Left lung (tissue), 10 donors: Measurements from ENCODE around the gene UPF1. TPM values are rescaled to one million over a fixed set of nuclear protein-coding genes. Genes with fewer than 3 reads are reported as not detected.

Experiments
- ATAC-seq: fragments of 200-7000 bp; cut with Tn5 transposase; one replicate; pipeline ENCODE4 v1.9.1; 2020; ENCODE audit warnings: moderate library complexity
- DNase-seq, 4 donors: peaks; one replicate each; pipeline ENCODE4 v3.0.0-alpha.2; 2013 to 2020
- H3K27ac ChIP-seq, 2 donors: fragments of 200-600 bp; sonication (generic) in 1 of 2; one replicate each; pipeline versions ENCODE4 v1.5.0 to v1.8.0; 2020 to 2021
- H3K27me3 ChIP-seq, 2 donors: fragments of 200-600 bp; sonication (generic) in 1 of 2; one replicate each; pipeline versions ENCODE4 v1.5.0 to v1.8.0; 2020 to 2021
- H3K36me3 ChIP-seq, 2 donors: fragments of 200-600 bp; sonication (generic) in 1 of 2; one replicate each; pipeline versions ENCODE4 v1.5.0 to v1.8.0; 2020 to 2021
- H3K4me1 ChIP-seq, 2 donors: fragments of 200-600 bp; one replicate each; pipeline ENCODE4 v1.8.0; 2021
- H3K4me3 ChIP-seq, 2 donors: fragments of 200-600 bp; sonication (generic) in 1 of 2; one replicate each; pipeline versions ENCODE4 v1.5.0 to v1.8.0; 2020 to 2021; ENCODE audit warnings: mild to moderate bottlenecking in 1 of 2
- H3K9me3 ChIP-seq, 2 donors: fragments of 200-600 bp; sonication (generic) in 1 of 2; one replicate each; pipeline versions ENCODE4 v1.5.0 to v1.8.0; 2020 to 2021
- CTCF ChIP-seq, 2 donors: fragments of 200-600 bp; sonication (generic) in 1 of 2; IDR thresholded peaks; one replicate each; pipeline versions ENCODE4 v1.5.0 to v1.8.0; 2021; ENCODE audit warnings: antibody characterized with exemption in 2 of 2
- intact Hi-C, 2 donors: fragments of 100-400 bp; cut with DNase I; formaldehyde crosslinking; loops; one replicate each; pipeline versions ENCODE4 v1.11.2 to v1.14.2; 2022
- polyA plus RNA-seq, 6 donors: library from polyadenylated mRNA; unstranded; fragments of 120-200 nt; gene quantifications; one replicate each; pipeline ENCODE4 v1.2.1, GENCODE V29; 2013; ENCODE audit not compliant: insufficient read length in 6 of 6
- total RNA-seq, 2 donors: library from RNA; stranded (reverse); fragmentation: NEBNext Ultra II Directional; extraction: Animal tissue kit (Norgen Biotek cat#: 25700); gene quantifications; one replicate each; pipeline ENCODE4 v1.2.1, GENCODE V29; 2021
- donor health status: DM: no; HTN: yes; CAD: no.
- donor health status: DM: no; HTN: no; CAD: no.

Gene UPF1
- total and polyA plus RNA-seq, 8 donors: 49.1 to 80.9 (median 55.3) TPM

- Histone ChIP-seq H3K9me3 (no peaks in the 10 kb centered on the region), H3K27ac (peak overlapping the region; percentile 85), H3K4me1 (peaks cover 23 to 52% of the 10 kb centered on the region in 2 donors), H3K36me3 (peaks cover 0 to 11% of the 10 kb centered on the region in 2 donors), H3K4me3 (peak overlapping the region; percentile 88 to 93), H3K27me3 (peaks cover 0 to 6% of the 10 kb centered on the region in 2 donors)
- DNase-seq (peak in 1 of 4 donors; percentile 73), ATAC-seq (peak; percentile 25)
- intact Hi-C loops: no loop called here
- no peak for TF ChIP-seq CTCF (IDR thresholded peaks at IDR 0.05)
Measured at GRCh38 chr19:18832306-18833140, 764 bp downstream of the UPF1 start.

DNA sequence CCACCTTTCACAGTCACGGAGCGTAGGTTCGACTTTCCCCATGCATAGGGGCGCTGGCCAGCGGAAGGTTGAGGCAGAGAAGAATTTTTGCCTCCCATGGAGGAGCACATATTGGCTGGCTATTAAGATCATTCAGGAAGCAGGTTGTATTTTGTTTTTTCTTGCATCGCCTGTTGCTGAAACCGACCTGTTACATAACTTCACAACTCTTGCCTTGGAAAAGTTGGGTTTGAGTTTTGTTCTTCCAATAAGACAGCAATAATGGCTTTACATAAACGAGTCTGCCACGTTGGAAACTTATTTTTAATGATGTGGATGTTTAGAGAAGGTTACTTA is 1.4 kb downstream of the UPF1 start:
- Histone ChIP-seq H3K4me3 (peak overlapping the region; percentile 88 to 93), H3K27me3 (peaks cover 0 to 6% of the 10 kb centered on the region in 2 donors), H3K36me3 (peaks cover 0 to 17% of the 10 kb centered on the region in 2 donors), H3K4me1 (peaks cover 23 to 58% of the 10 kb centered on the region in 2 donors), H3K9me3 (no peaks in the 10 kb centered on the region), H3K27ac (peak overlapping the region; percentile 85)
- no peak for TF ChIP-seq CTCF (IDR thresholded peaks at IDR 0.05)
- DNase-seq (no peak), ATAC-seq (peak; percentile 6)
- intact Hi-C loops: no loop called here

GRCh38 chr19:18833849-18834643 is 2.3 kb downstream of the UPF1 start:
- Histone ChIP-seq H3K4me3 (peak overlapping the region; percentile 88 to 93), H3K9me3 (no peaks in the 10 kb centered on the region), H3K27me3 (no peaks in the 10 kb centered on the region), H3K36me3 (peaks cover 0 to 20% of the 10 kb centered on the region in 2 donors), H3K27ac (no peak overlapping the region), H3K4me1 (peaks cover 24 to 67% of the 10 kb centered on the region in 2 donors)
- no peak for DNase-seq
- peak; percentile 21 for ATAC-seq
- no peak for TF ChIP-seq CTCF (IDR thresholded peaks at IDR 0.05)
- intact Hi-C loops: no loop called here

DNA sequence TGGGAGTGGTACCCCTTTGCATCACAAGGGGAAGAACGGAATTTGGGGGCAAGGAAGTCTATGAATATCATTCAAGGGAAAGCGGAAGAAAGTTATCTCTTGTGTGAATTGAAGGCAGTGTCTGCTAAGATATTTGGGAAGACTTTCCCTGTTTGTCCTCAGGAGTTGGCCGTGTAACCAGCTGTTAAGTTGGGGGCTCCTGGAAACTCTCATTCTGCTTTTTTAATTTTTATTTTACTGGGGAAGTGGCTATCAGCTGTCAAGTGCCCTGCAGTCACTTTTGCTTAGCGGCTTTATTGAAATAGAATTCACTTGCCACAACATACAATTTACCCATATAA is 2.9 kb downstream of the UPF1 start:
- H3K4me3 ChIP-seq: peak overlapping the region in 1 of 2 donors; percentile 93
- H3K36me3 ChIP-seq: peaks cover 0 to 22% of the 10 kb centered on the region in 2 donors
- no peak overlapping the region for H3K27ac ChIP-seq
- peaks cover 29 to 73% of the 10 kb centered on the region in 2 donors for H3K4me1 ChIP-seq
- DNase-seq (no peak), ATAC-seq (no peak)
- no peak for TF ChIP-seq CTCF (IDR thresholded peaks at IDR 0.05)
- no peaks in the 10 kb centered on the region for H3K27me3 ChIP-seq
- H3K9me3 ChIP-seq: no peaks in the 10 kb centered on the region
- intact Hi-C loops: no loop called here
